IMR-90 (cell line): ENCODE data around the gene LYRM4. TPM values are rescaled to one million over a fixed set of nuclear protein-coding genes. Genes with fewer than 3 reads are reported as not detected.

Experiments used
- ATAC-seq: fragments of 200-7000 bp; cut with Tn5 transposase; 2 replicates; pipeline ENCODE4 v1.9.1; 2020; ENCODE audit warnings: low read depth, mild to moderate bottlenecking, moderate library complexity
- BruUV-seq: library from RNA; stranded (reverse); fragments of 400-500 nt; replicated peaks from 2 replicates; lab custom pipeline; 2021; lab: Mats Ljungman, UMichigan
- CTCF ChIA-PET: fragments of 300-600 bp; formaldehyde crosslinking; extraction: SDS; loops from one replicate; lab custom pipeline; 2021; ENCODE audit warnings: antibody characterized with exemption; lab: Yijun Ruan, JAX
- POLR2A ChIA-PET: fragments of 300-600 bp; sonication (Branson Sonifier 250); formaldehyde crosslinking; loops from one replicate; lab custom pipeline; 2022; ENCODE audit warnings: antibody characterized with exemption; ENCODE audit not compliant: unreplicated experiment; lab: Charles Lee
- DNase-seq: peaks from one replicate; pipeline ENCODE4 v3.0.0; 2013
- H2AFZ ChIP-seq: replicated peaks from 2 replicates; pipeline ENCODE3; 2013; ENCODE audit warnings: low read length, mild to moderate bottlenecking; ENCODE audit not compliant: poor library complexity
- H2AK5ac ChIP-seq: 2 replicates; pipeline ENCODE4 v1.6.1; 2013; ENCODE audit warnings: low read depth, low read length, inconsistent platforms
- H2AK9ac ChIP-seq: replicated peaks from 2 replicates; pipeline ENCODE3; 2013; ENCODE audit warnings: mild to moderate bottlenecking, low read depth, low read length, moderate library complexity; ENCODE audit not compliant: poor library complexity
- H2BK120ac ChIP-seq: 2 replicates; pipeline ENCODE4 v1.6.1; 2013; ENCODE audit warnings: low read depth, low read length, inconsistent platforms
- H2BK15ac ChIP-seq: 3 replicates; pipeline ENCODE4 v1.6.1; 2013; ENCODE audit warnings: low read depth, low read length, inconsistent platforms
- H2BK20ac ChIP-seq: 2 replicates; pipeline ENCODE4 v1.6.1; 2013; ENCODE audit warnings: low read depth, mild to moderate bottlenecking, inconsistent platforms, low read length, moderate library complexity
- H2BK5ac ChIP-seq: 2 replicates; pipeline ENCODE4 v1.6.1; 2013; ENCODE audit warnings: mild to moderate bottlenecking, low read depth, low read length, inconsistent platforms; ENCODE audit not compliant: poor library complexity, severe bottlenecking
- H3K14ac ChIP-seq: replicated peaks from 2 replicates; pipeline ENCODE4 v1.6.1; 2013; ENCODE audit warnings: low read depth, low read length, inconsistent platforms
- H3K18ac ChIP-seq: 2 replicates; pipeline ENCODE4 v1.6.1; 2013; ENCODE audit warnings: low read depth, low read length, control low read depth
- H3K23ac ChIP-seq: 2 replicates; pipeline ENCODE4 v1.6.1; 2013; ENCODE audit warnings: low read depth, low read length, inconsistent platforms
- H3K27ac ChIP-seq: 2 replicates; pipeline ENCODE4 v1.5.1; 2013; ENCODE audit warnings: mild to moderate bottlenecking, control low read depth, low read length; ENCODE audit not compliant: insufficient read depth
- H3K27me3 ChIP-seq: 2 replicates; pipeline ENCODE4 v1.6.1; 2013; ENCODE audit warnings: low read length; ENCODE audit not compliant: control insufficient read depth, insufficient read depth
- H3K36me3 ChIP-seq: 2 replicates; pipeline ENCODE4 v1.6.1; 2013; ENCODE audit warnings: low read length, mixed read lengths; ENCODE audit not compliant: control insufficient read depth, insufficient read depth
- H3K4ac ChIP-seq: 2 replicates; pipeline ENCODE4 v1.6.1; 2013; ENCODE audit warnings: low read depth, low read length, inconsistent platforms
- H3K4me1 ChIP-seq: 2 replicates; pipeline ENCODE4 v1.6.1; 2013; ENCODE audit warnings: low read length, mixed read lengths; ENCODE audit not compliant: control insufficient read depth, insufficient read depth
- H3K4me2 ChIP-seq: 2 replicates; pipeline ENCODE4 v1.6.1; 2013; ENCODE audit warnings: low read depth, mild to moderate bottlenecking, control low read depth, low read length, moderate library complexity
- H3K4me3 ChIP-seq: 2 replicates; pipeline ENCODE4 v1.5.1; 2013; ENCODE audit warnings: low read depth, mild to moderate bottlenecking, control low read depth, low read length, moderate library complexity; ENCODE audit not compliant: insufficient read depth
- H3K56ac ChIP-seq: 2 replicates; pipeline ENCODE4 v1.6.1; 2013; ENCODE audit warnings: low read length, inconsistent platforms; ENCODE audit not compliant: insufficient read depth; ENCODE audit errors: extremely low read depth
- H3K79me1 ChIP-seq, 2 experiments: 2 replicates each; pipeline ENCODE4 v1.6.1; 2013; ENCODE audit warnings: low read length in 2 of 2, inconsistent platforms in 1 of 2, low read depth in 1 of 2
- H3K9ac ChIP-seq: 2 replicates; pipeline ENCODE4 v1.6.1; 2013; ENCODE audit warnings: low read depth, low read length, control low read depth
- H3K9me1 ChIP-seq: 2 replicates; pipeline ENCODE4 v1.6.1; 2013; ENCODE audit warnings: low read length, inconsistent platforms; ENCODE audit not compliant: insufficient read depth
- H3K9me3 ChIP-seq: 2 replicates; pipeline ENCODE4 v1.6.1; 2013; ENCODE audit warnings: low read length; ENCODE audit not compliant: control insufficient read depth, insufficient read depth
- H4K20me1 ChIP-seq: 2 replicates; pipeline ENCODE4 v1.6.1; 2013; ENCODE audit warnings: low read length, inconsistent platforms; ENCODE audit not compliant: insufficient read depth
- H4K5ac ChIP-seq: 2 replicates; pipeline ENCODE4 v1.6.1; 2013; ENCODE audit warnings: mild to moderate bottlenecking, low read depth, low read length, control low read depth
- H4K8ac ChIP-seq, 2 experiments: 2 replicates each; pipeline ENCODE4 v1.6.1; 2013; ENCODE audit warnings: low read depth in 2 of 2, low read length in 2 of 2, control low read depth in 1 of 2, inconsistent platforms in 1 of 2
- H4K91ac ChIP-seq: 2 replicates; pipeline ENCODE4 v1.6.1; 2013; ENCODE audit warnings: low read depth, low read length, inconsistent platforms; ENCODE audit not compliant: insufficient read depth
- BHLHE40 ChIP-seq: fragments of 150-350 bp; IDR thresholded peaks from 2 replicates; pipeline ENCODE4 v1.6.1; 2016; ENCODE audit warnings: mild to moderate bottlenecking, low read depth, low read length
- CEBPB ChIP-seq: IDR thresholded peaks from 2 replicates; pipeline ENCODE4 v1.6.1; 2012; ENCODE audit warnings: low read depth, low read length, improper control_type of control experiment
- CHD1 ChIP-seq: IDR thresholded peaks from 2 replicates; pipeline ENCODE4 v1.6.1; 2012; ENCODE audit warnings: low read depth, low read length, improper control_type of control experiment
- CTCF ChIP-seq: conservative IDR thresholded peaks from 2 replicates; pipeline ENCODE4 v1.5.1; 2012; ENCODE audit warnings: mild to moderate bottlenecking, low read depth, low read length, improper control_type of control experiment
- ELK1 ChIP-seq: fragments of 150-350 bp; IDR thresholded peaks from 2 replicates; pipeline ENCODE4 v1.6.1; 2016; ENCODE audit warnings: low read depth, mild to moderate bottlenecking, low read length, moderate library complexity, borderline replicate concordance
- FOS ChIP-seq: fragments of 150-350 bp; IDR thresholded peaks from 2 replicates; pipeline ENCODE4 v1.6.1; 2016; ENCODE audit warnings: low read depth, low read length
- MAFK ChIP-seq: IDR thresholded peaks from 2 replicates; pipeline ENCODE4 v1.6.1; 2012; ENCODE audit warnings: low read depth, low read length, improper control_type of control experiment
- MAZ ChIP-seq: IDR thresholded peaks from 2 replicates; pipeline ENCODE4 v1.6.1; 2012; ENCODE audit warnings: low read depth, mild to moderate bottlenecking, low read length, improper control_type of control experiment, moderate library complexity, borderline replicate concordance
- MXI1 ChIP-seq: IDR thresholded peaks from 2 replicates; pipeline ENCODE4 v1.6.1; 2012; ENCODE audit warnings: low read depth, mild to moderate bottlenecking, low read length, moderate library complexity, borderline replicate concordance
- NFE2L2 ChIP-seq: fragments of 150-350 bp; IDR thresholded peaks from 2 replicates; pipeline ENCODE4 v1.6.1; 2016; ENCODE audit warnings: low read depth, mild to moderate bottlenecking, low read length
- POLR2A ChIP-seq: IDR thresholded peaks from 2 replicates; pipeline ENCODE4 v1.6.1; 2012; ENCODE audit warnings: mild to moderate bottlenecking, low read depth, low read length
- RAD21 ChIP-seq: IDR thresholded peaks from 2 replicates; pipeline ENCODE4 v1.6.1; 2012; ENCODE audit warnings: low read length, improper control_type of control experiment
- RCOR1 ChIP-seq: IDR thresholded peaks from 2 replicates; pipeline ENCODE4 v1.6.1; 2012; ENCODE audit warnings: mild to moderate bottlenecking, low read length, improper control_type of control experiment; ENCODE audit not compliant: insufficient replicate concordance
- RFX5 ChIP-seq: IDR thresholded peaks from 2 replicates; pipeline ENCODE4 v1.8.0; 2012; ENCODE audit warnings: low read depth, mild to moderate bottlenecking, low read length, moderate library complexity
- SMC3 ChIP-seq: fragments of 150-350 bp; IDR thresholded peaks from 2 replicates; pipeline ENCODE4 v1.6.1; 2016; ENCODE audit warnings: low read depth, mild to moderate bottlenecking, antibody characterized with exemption, low read length, moderate library complexity
- USF2 ChIP-seq: fragments of 150-350 bp; IDR thresholded peaks from 2 replicates; pipeline ENCODE4 v1.6.1; 2017; ENCODE audit warnings: mild to moderate bottlenecking, antibody characterized with exemption, low read length, low read depth
- whole genome bisulfite sequencing, 2 experiments: methylation state at CpG; one replicate each; pipeline versions ENCODE4 v1.1.5 to v1.1.7; 2013; ENCODE audit warnings: missing lambda C conversion rate in 2 of 2; ENCODE audit not compliant: insufficient read length in 1 of 2; ENCODE audit errors: extremely low coverage in 2 of 2; 5-methylcytosine and 5-hydroxymethylcytosine counted together
- dilution Hi-C: fragments of 300-500 bp; cut with HindIII; formaldehyde crosslinking; loops from one replicate; pipeline ENCODE4 v1.14.3; 2018; ENCODE audit warnings: low sequenced_read_pairs; ENCODE audit not compliant: unreplicated experiment
- in situ Hi-C: fragments of 300-500 bp; cut with MboI; formaldehyde crosslinking; loops from 3 replicates; pipeline ENCODE4 v1.14.3; 2019; ENCODE audit warnings: low sequenced_read_pairs, inconsistent platforms, mixed read lengths
- intact Hi-C: fragments of 100-400 bp; cut with micrococcal nuclease; formaldehyde crosslinking; loops from 2 replicates; pipeline ENCODE4 v1.10.0; 2022
- polyA plus RNA-seq, 3 experiments: library from polyadenylated mRNA; depleted of rRNA; stranded (reverse); fragments of >200 nt; gene quantifications; 2 replicates each; pipeline ENCODE4 v1.2.3, GENCODE V29; 2012; ENCODE audit warnings: low replicate concordance in 1 of 3
- total RNA-seq: library from RNA; depleted of rRNA; stranded (reverse); fragments of >200 nt; gene quantifications from 2 replicates; pipeline ENCODE4 v1.2.3, GENCODE V29; 2012

Gene LYRM4
- total and polyA plus RNA-seq, 2 of the 4 experiments (the other 2 are of a cell fraction) = 11.5 to 26.6 TPM

GRCh38 chr6:5121479-5121878 is 139.3 kb downstream of the LYRM4 start:
- ChIA-PET POLR2A (no interaction called here), CTCF (no interaction called here)
- no peak overlapping the region for H2BK120ac ChIP-seq
- no peak overlapping the region for H3K4me3 ChIP-seq
- H3K9me1 ChIP-seq = peaks cover 12% of the 10 kb centered on the region
- H3K4me1 ChIP-seq = peaks cover 13% of the 10 kb centered on the region
- dilution Hi-C loops (no loop called here), intact Hi-C loops (no loop called here), in situ Hi-C loops (no loop called here)
- 92% methylated on average over 4 of the region's 6 CpGs; no CpG with 5 or more reads in 1 of the 2 experiments for WGBS, 2 experiments
- TF ChIP-seq CHD1 (no peak), MAZ (no peak), RCOR1 (no peak), CEBPB (no peak), USF2 (no peak), POLR2A (no peak), BHLHE40 (no peak), RFX5 (no peak), SMC3 (no peak), NFE2L2 (no peak), MXI1 (no peak), RAD21 (no peak), FOS (no peak), MAFK (no peak), CTCF (no peak), ELK1 (no peak)
- H2AK9ac ChIP-seq = no peak overlapping the region
- BruUV-seq = no TSS peak
- no peak overlapping the region for H4K8ac ChIP-seq
- H3K4ac ChIP-seq = no peak overlapping the region
- no peak overlapping the region for H3K14ac ChIP-seq
- DNase-seq (no peak), ATAC-seq (no peak)
- peaks cover 0 to 5% of the 10 kb centered on the region in 2 experiments; a peak in 1 of 4 replicates for H3K79me1 ChIP-seq
- no peaks in the 10 kb centered on the region for H3K36me3 ChIP-seq
- H2BK20ac ChIP-seq = no peak overlapping the region
- H2AFZ ChIP-seq = no peak overlapping the region
- H3K56ac ChIP-seq = no peak overlapping the region
- no peaks in the 10 kb centered on the region; the same call in 1 of the 2 replicates for H3K9me3 ChIP-seq
- no peak overlapping the region for H3K9ac ChIP-seq
- H3K27me3 ChIP-seq = no peaks in the 10 kb centered on the region
- no peak overlapping the region for H4K91ac ChIP-seq
- no peak overlapping the region for H2BK15ac ChIP-seq
- no peak overlapping the region for H3K4me2 ChIP-seq
- H2BK5ac ChIP-seq = no peak overlapping the region
- H4K5ac ChIP-seq = no peak overlapping the region
- H2AK5ac ChIP-seq = no peak overlapping the region
- peaks cover 16% of the 10 kb centered on the region; the same call in 1 of the 2 replicates for H4K20me1 ChIP-seq
- H3K23ac ChIP-seq = no peak overlapping the region
- no peak overlapping the region for H3K18ac ChIP-seq
- no peak overlapping the region for H3K27ac ChIP-seq
